ENCODE measurements around the gene PLAGL2.
"Not testable (repeated sequence)": the region's sequence is repeated elsewhere in the genome, so short reads cannot be mapped to it uniquely, and the experiment has no call there.

DNA sequence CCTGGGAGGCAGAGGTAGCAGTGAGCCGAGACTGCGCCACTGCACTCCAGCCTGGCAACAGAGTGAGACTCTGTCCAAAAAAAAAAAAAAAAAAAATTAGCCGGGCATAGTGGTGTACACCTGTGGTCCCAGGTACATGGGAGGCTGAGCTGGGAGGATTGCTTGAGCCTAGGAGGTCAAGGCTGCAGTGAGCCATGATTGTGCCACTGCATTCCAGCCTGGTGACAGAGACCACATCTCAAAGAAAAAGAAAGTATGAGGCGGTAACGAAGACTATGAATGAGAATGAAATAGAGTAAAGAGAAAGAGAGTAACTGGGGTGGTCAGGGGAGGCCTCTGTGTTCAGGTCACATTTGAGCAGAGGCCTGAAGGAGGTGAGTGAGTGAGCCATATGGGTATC, 38.7 kb upstream of the PLAGL2 start:
- not testable (repeated sequence) for TF ChIP-seq CTCF, POLR2A (IDR thresholded peaks at IDR 0.05)
